A549 (cell line): ENCODE measurements around the gene ANXA9. TPM values are rescaled to one million over a fixed set of nuclear protein-coding genes. Genes with fewer than 3 reads are reported as not detected.

Experiments used
- ATAC-seq, 2 experiments: fragments of 200-7000 bp in 1 of 2; fragments of >200 bp in 1 of 2; cut with Nextera tagmentation in 1 of 2; cut with Tn5 transposase in 1 of 2; 3 replicates each; pipeline versions ENCODE4 v1.8.0 to v1.9.1; 2018 to 2020; ENCODE audit warnings: mild to moderate bottlenecking in 1 of 2, moderate library complexity in 1 of 2
- CTCF ChIA-PET: fragments of 300-600 bp; sonication (Branson Sonifier 250); formaldehyde crosslinking; extraction: SDS; loops from one replicate; lab custom pipeline; 2021; ENCODE audit warnings: antibody characterized with exemption, inconsistent platforms; lab: Yijun Ruan, JAX
- POLR2A ChIA-PET: fragments of 350-600 bp; formaldehyde crosslinking; extraction: SDS; loops from one replicate; lab custom pipeline; 2021; ENCODE audit warnings: antibody characterized with exemption, inconsistent platforms; lab: Yijun Ruan, JAX
- DNase-seq, 2 experiments: peaks; one replicate each; pipeline versions ENCODE4 v3.0.0 to v3.0.0-alpha.2; 2011 to 2016; ENCODE audit warnings: low read depth in 1 of 2, low spot score in 1 of 2
- FAIRE-seq: peaks from 2 replicates; lab custom pipeline; 2011; peaks lifted over from hg19 to GRCh38; lab: Jason Lieb, UNC
- H3K27ac ChIP-seq, 2 experiments: fragments of >200 bp; sonication (Bioruptor Twin); formaldehyde crosslinking; 3 replicates each; pipeline ENCODE4 v1.5.1; 2016 to 2017
- H3K4me1 ChIP-seq: fragments of >200 bp; sonication (Bioruptor Twin); formaldehyde crosslinking; 3 replicates; pipeline ENCODE4 v1.6.1; 2016
- H3K4me2 ChIP-seq: fragments of >200 bp; sonication (Bioruptor Twin); formaldehyde crosslinking; 3 replicates; pipeline ENCODE4 v1.6.1; 2016
- H3K4me3 ChIP-seq: fragments of >200 bp; sonication (Bioruptor Twin); formaldehyde crosslinking; 3 replicates; pipeline ENCODE4 v1.5.1; 2016
- H3K9me3 ChIP-seq: fragments of >200 bp; sonication (Bioruptor Twin); formaldehyde crosslinking; 3 replicates; pipeline ENCODE4 v1.6.1; 2016
- ATOH8 ChIP-seq: fragments of 250-450 bp; sonication (Bioruptor Pico); IDR thresholded peaks from 2 replicates; pipeline ENCODE4 v1.5.0; 2020; ENCODE audit warnings: low read depth, mild to moderate bottlenecking, moderate library complexity
- BHLHE40 ChIP-seq: IDR thresholded peaks from 2 replicates; pipeline ENCODE4 v1.6.1; 2012; ENCODE audit warnings: low read depth, low read length, inconsistent platforms
- CBX2 ChIP-seq: fragments of 200-600 bp; sonication (generic); IDR thresholded peaks from 2 replicates; pipeline ENCODE4 v1.6.1; 2016; ENCODE audit warnings: low read depth, mild to moderate bottlenecking, borderline replicate concordance
- CHD2 ChIP-seq: fragments of 150-350 bp; IDR thresholded peaks from 2 replicates; pipeline ENCODE4 v1.6.1; 2014; ENCODE audit warnings: low read length; ENCODE audit not compliant: partially characterized antibody
- CTCF ChIP-seq: fragments of >200 bp; sonication (Bioruptor Twin); formaldehyde crosslinking; IDR thresholded peaks from 3 replicates; pipeline ENCODE4 v1.5.1; 2016
- EHMT2 ChIP-seq: fragments of 200-600 bp; sonication (generic); IDR thresholded peaks from 2 replicates; pipeline ENCODE4 v1.6.1; 2016; ENCODE audit warnings: antibody characterized with exemption, low read depth, mild to moderate bottlenecking, moderate library complexity
- EP300 ChIP-seq, 2 experiments: fragments of >200 bp; sonication (Bioruptor Twin); formaldehyde crosslinking; IDR thresholded peaks; 2 replicates in 1 of 2; 3 replicates in 1 of 2; pipeline ENCODE4 v1.6.1; 2016 to 2017
- ESRRA ChIP-seq: fragments of 150-350 bp; IDR thresholded peaks from 2 replicates; pipeline ENCODE4 v1.6.1; 2014; ENCODE audit warnings: mild to moderate bottlenecking, low read length, borderline replicate concordance
- FOXS1 ChIP-seq: fragments of 250-450 bp; sonication (Bioruptor Pico); IDR thresholded peaks from 2 replicates; pipeline ENCODE4 v1.5.0; 2020; ENCODE audit warnings: mild to moderate bottlenecking, moderate library complexity
- GATA3 ChIP-seq: IDR thresholded peaks from 2 replicates; pipeline ENCODE4 v1.6.1; 2012; ENCODE audit warnings: borderline replicate concordance
- HES2 ChIP-seq: fragments of >200 bp; sonication (Bioruptor Twin); formaldehyde crosslinking; IDR thresholded peaks from 2 replicates; pipeline ENCODE4 v1.6.1; 2016
- HMGXB4 ChIP-seq: fragments of 250-450 bp; sonication (Bioruptor Pico); IDR thresholded peaks from 2 replicates; pipeline ENCODE4 v1.5.0; 2021; ENCODE audit warnings: mild to moderate bottlenecking, moderate library complexity, borderline replicate concordance
- HOXA7 ChIP-seq: fragments of 250-450 bp; sonication (Bioruptor Pico); IDR thresholded peaks from 2 replicates; pipeline ENCODE4 v1.5.0; 2020; ENCODE audit warnings: mild to moderate bottlenecking, moderate library complexity
- JUNB ChIP-seq: fragments of >200 bp; sonication (Bioruptor Twin); formaldehyde crosslinking; IDR thresholded peaks from 2 replicates; pipeline ENCODE4 v1.6.1; 2016
- KDM1A ChIP-seq: fragments of 200-600 bp; sonication (generic); IDR thresholded peaks from 2 replicates; pipeline ENCODE4 v1.6.1; 2016; ENCODE audit warnings: low read depth, mild to moderate bottlenecking
- KDM5A ChIP-seq: fragments of 200-600 bp; sonication (generic); IDR thresholded peaks from 2 replicates; pipeline ENCODE4 v1.6.1; 2016; ENCODE audit warnings: antibody characterized with exemption, mild to moderate bottlenecking
- MAFK ChIP-seq: fragments of 450-650 bp; IDR thresholded peaks from 2 replicates; pipeline ENCODE4 v1.6.1; 2014; ENCODE audit not compliant: partially characterized antibody
- MAX ChIP-seq: IDR thresholded peaks from 2 replicates; pipeline ENCODE4 v1.6.1; 2012
- MYC ChIP-seq: IDR thresholded peaks from 2 replicates; pipeline ENCODE4 v1.6.1; 2012; ENCODE audit warnings: mild to moderate bottlenecking, inconsistent platforms, low read length, improper control_type of control experiment, borderline replicate concordance
- NFE2L2 ChIP-seq: fragments of 150-350 bp; conservative IDR thresholded peaks from 2 replicates; pipeline ENCODE4 v1.6.1; 2014; ENCODE audit warnings: low read length
- NR3C1 ChIP-seq: fragments of >200 bp; sonication (Bioruptor Twin); formaldehyde crosslinking; IDR thresholded peaks from 3 replicates; pipeline ENCODE4 v1.6.1; 2017
- RARB ChIP-seq: fragments of 250-450 bp; sonication (Bioruptor Pico); IDR thresholded peaks from 2 replicates; pipeline ENCODE4 v1.8.0; 2021; ENCODE audit warnings: mild to moderate bottlenecking, moderate library complexity
- RCOR1 ChIP-seq: fragments of 150-350 bp; IDR thresholded peaks from 2 replicates; pipeline ENCODE4 v1.6.1; 2014; ENCODE audit warnings: antibody characterized with exemption, low read length, low read depth
- SREBF2 ChIP-seq: fragments of 450-650 bp; IDR thresholded peaks from 2 replicates; pipeline ENCODE4 v1.6.1; 2014; ENCODE audit warnings: mild to moderate bottlenecking, moderate library complexity
- USF2 ChIP-seq: fragments of 450-650 bp; IDR thresholded peaks from 2 replicates; pipeline ENCODE4 v1.6.1; 2014; ENCODE audit warnings: antibody characterized with exemption
- ZFP36 ChIP-seq: fragments of 450-650 bp; IDR thresholded peaks from 2 replicates; pipeline ENCODE4 v1.6.1; 2014; ENCODE audit warnings: borderline replicate concordance; ENCODE audit not compliant: partially characterized antibody
- ZNF302 ChIP-seq: fragments of 250-450 bp; sonication (Bioruptor Pico); IDR thresholded peaks from 2 replicates; pipeline ENCODE4 v1.9.0; 2021; ENCODE audit warnings: inconsistent platforms, mild to moderate bottlenecking, moderate library complexity
- ZSCAN20 ChIP-seq: fragments of 250-450 bp; sonication (Bioruptor Pico); IDR thresholded peaks from 2 replicates; pipeline ENCODE4 v1.8.0; 2022; ENCODE audit warnings: mild to moderate bottlenecking, moderate library complexity
- WGBS: methylation state at CpG from one replicate; pipeline ENCODE4 v1.1.6; 2017; ENCODE audit errors: missing lambda C conversion rate; 5-methylcytosine and 5-hydroxymethylcytosine counted together
- polyA plus RNA-seq, 4 experiments: library from polyadenylated mRNA; depleted of rRNA in 3 of 4; stranded (reverse); fragments of >200 nt; fragmentation: RNase III in 1 of 4; extraction: RNeasy Plus Mini Kit Qiagen cat#74134 plus additional on column Dnase treatment in 1 of 4; gene quantifications; 2 replicates in 3 of 4; 3 replicates in 1 of 4; pipeline ENCODE4 v1.2.3, GENCODE V29; 2011 to 2017

ANXA9 gene
- polyA plus RNA-seq, 2 of the 4 experiments (the other 2 are of a cell fraction): 2.1 to 2.2 TPM

GRCh38 chr1:150971583-150972416, 10.3 kb upstream of the ANXA9 start:
- peak overlapping the region; percentile 95 for H3K4me2 ChIP-seq
- H3K9me3 ChIP-seq: no peaks in the 10 kb centered on the region
- no peak for DNase-seq
- WGBS: 46% methylated on average over 6 of the region's 6 CpGs
- H3K4me3 ChIP-seq: peak overlapping the region; percentile 90
- CTCF ChIA-PET: interaction anchor here (0.6 to 26.8 kb wide), 7 partner anchors 9 to 307 kb away, joined by 3 to 586 read pairs (median 11); partner anchors contain the start of gene MINDY1
- TF ChIP-seq NR3C1 (no peak), NFE2L2 (no peak), KDM1A (no peak), ZFP36 (no peak), RCOR1 (no peak), USF2 (peak; percentile 36), HOXA7 (no peak), ZSCAN20 (CRISPR knock-in tag) (no peak), MAX (peak; percentile 44; the same call in 1 of the 2 replicates), HES2 (no peak), HMGXB4 (CRISPR knock-in tag) (no peak), RARB (CRISPR knock-in tag) (no peak), KDM5A (no peak), SREBF2 (no peak)
- TF ChIP-seq, all 56 proteins: peak for 2
- H3K4me1 ChIP-seq: peaks cover 57% of the 10 kb centered on the region
- ATAC-seq (peak in 1 of 2 experiments; percentile 29; a peak in 3 of 6 replicates), FAIRE-seq (no peak)
- H3K27ac ChIP-seq: peak overlapping the region; percentile 98 to 100
- POLR2A ChIA-PET: no interaction called here

GRCh38 chr1:150972417-150972940, 9.6 kb upstream of the ANXA9 start:
- DNase-seq: no peak
- H3K4me3 ChIP-seq: peak overlapping the region; percentile 90
- H3K9me3 ChIP-seq: no peaks in the 10 kb centered on the region
- H3K4me2 ChIP-seq: peak overlapping the region; percentile 95
- ChIA-PET CTCF (interaction anchor here (0.6 to 26.8 kb wide), 2 partner anchors 23 to 307 kb away, joined by 3 to 586 read pairs; partner anchors contain the start of gene MINDY1), POLR2A (no interaction called here)
- no peak for ATAC-seq
- WGBS: 57% methylated on average over 4 of the region's 4 CpGs
- peaks cover 62% of the 10 kb centered on the region for H3K4me1 ChIP-seq
- H3K27ac ChIP-seq: peak overlapping the region; percentile 98 to 100
- TF ChIP-seq ATOH8 (CRISPR knock-in tag) (no peak), ESRRA (no peak), HES2 (no peak), JUNB (no peak), MAFK (no peak), NFE2L2 (no peak), CTCF (no peak), NR3C1 (no peak), GATA3 (no peak), ZNF302 (no peak), BHLHE40 (no peak), CBX2 (no peak), EP300 (IDR thresholded peaks at IDR 0.05) (no peak), MYC (no peak), CHD2 (no peak), FOXS1 (CRISPR knock-in tag) (no peak), EHMT2 (no peak)
- TF ChIP-seq, all 56 proteins: peak for 0
- no peak for FAIRE-seq
